AG08396 (cell line): ENCODE data around the gene TLR5.

Experiments
- DNase-seq: peaks from one replicate; pipeline ENCODE4 v3.0.0; 2012; ENCODE audit warnings: low spot score, mixed read lengths

TLR5 gene

GRCh38 chr1:223066415-223066814 is 76.6 kb downstream of the TLR5 start:
- no peak for DNase-seq

GRCh38 chr1:223062177-223062576 is 80.9 kb downstream of the TLR5 start:
- DNase-seq, result no peak

GRCh38 chr1:223059526-223059925 is 83.5 kb downstream of the TLR5 start:
- no peak for DNase-seq
